Stomach (tissue), 9 donors: ENCODE measurements around the gene PPP1R12B. TPM values are rescaled to one million over a fixed set of nuclear protein-coding genes. Genes with fewer than 3 reads are reported as not detected.
"Not testable (repeated sequence)": the region's sequence is repeated elsewhere in the genome, so short reads cannot be mapped to it uniquely, and the experiment has no call there.

Experiments
- DNase-seq, 2 donors: peaks; one replicate each; pipeline versions ENCODE4 v3.0.0 to v3.0.0-alpha.2; 2013 to 2019
- H3K27ac ChIP-seq, 5 donors: fragments of 200-600 bp in 4 of 5; sonication (generic) in 4 of 5; one replicate each; pipeline ENCODE4 v1.5.1; 2013 to 2019; ENCODE audit warnings: mild to moderate bottlenecking in 1 of 5, moderate library complexity in 1 of 5
- H3K27me3 ChIP-seq, 3 donors: fragments of 200-600 bp; sonication (generic); one replicate each; pipeline ENCODE4 v1.5.1; 2017 to 2019; ENCODE audit warnings: mixed run types in 1 of 3
- H3K36me3 ChIP-seq, 4 donors: fragments of 200-600 bp; sonication (generic); 1 replicate in 3 of 4; 2 replicates in 1 of 4; pipeline ENCODE4 v1.5.1; 2016 to 2019
- H3K4me1 ChIP-seq, 4 donors: fragments of 200-600 bp; sonication (generic); one replicate each; pipeline ENCODE4 v1.5.1; 2016 to 2019
- H3K4me3 ChIP-seq, 4 donors: fragments of 200-600 bp; sonication (generic) in 3 of 4; one replicate each; pipeline ENCODE4 v1.5.1; 2016 to 2019; ENCODE audit warnings: mild to moderate bottlenecking in 1 of 4
- H3K9me3 ChIP-seq, 4 donors: fragments of 200-600 bp; sonication (generic); one replicate each; pipeline ENCODE4 v1.5.1; 2016 to 2019
- EP300 ChIP-seq: sonication (generic); formaldehyde crosslinking; IDR thresholded peaks from one replicate; pipeline ENCODE4 v1.6.1; 2017; ENCODE audit warnings: antibody characterized with exemption
- POLR2A ChIP-seq, 4 donors: fragments of 450-650 bp; IDR thresholded peaks; one replicate each; pipeline ENCODE4 v1.6.1; 2016; ENCODE audit warnings: antibody characterized with exemption in 4 of 4, control low read depth in 2 of 4, mild to moderate bottlenecking in 1 of 4, moderate library complexity in 1 of 4
- POLR2AphosphoS5 ChIP-seq, 3 donors: sonication (generic); formaldehyde crosslinking; IDR thresholded peaks; one replicate each; pipeline ENCODE4 v1.6.1; 2016; ENCODE audit warnings: antibody characterized with exemption in 3 of 3
- WGBS, 5 donors: extraction: QIAGEN DNeasy Blood & Tissue Kit in 3 of 5; methylation state at CpG; one replicate each; pipeline versions ENCODE4 v1.1.5 to v1.1.7; 2013 to 2018; 5-methylcytosine and 5-hydroxymethylcytosine counted together
- intact Hi-C: fragments of 100-400 bp; cut with DNase I; formaldehyde crosslinking; loops from one replicate; pipeline ENCODE4 v1.15.1; 2023; ENCODE audit warnings: low total_unique reads
- polyA plus RNA-seq, 3 donors: library from polyadenylated mRNA; stranded (reverse); fragments of 200-250 nt; gene quantifications; one replicate each; pipeline ENCODE4 v1.2.3, GENCODE V29; 2013
- total RNA-seq, 5 donors: library from RNA; depleted of rRNA; stranded (reverse); fragments of >200 nt; gene quantifications; one replicate each; pipeline versions ENCODE4 v1.1.0 to v1.2.3, GENCODE V29; 2014 to 2016
- TF ChIP-seq, protein P1 (sequence below), 7 experiments: fragments of 450-650 bp in 4 of 7; fragments of 200-600 bp in 3 of 7; sonication (generic) in 3 of 7; IDR thresholded peaks; one replicate each; pipeline ENCODE4 v1.5.1; 2016 to 2019; ENCODE audit warnings: antibody characterized with exemption in 7 of 7, control low read depth in 2 of 7, mild to moderate bottlenecking in 1 of 7
- donor health status: healthy with polysubstance abuse.
- donor health status: Bipolar disorder and iron deficiency.
- donor health status: healthy.

PPP1R12B gene
- total and polyA plus RNA-seq, 8 donors, result 9.7 to 352 (median 96.0) TPM

GRCh38 chr1:202405928-202406327 is 57.4 kb downstream of the PPP1R12B start:
- no peak for DNase-seq
- Histone ChIP-seq H3K36me3 (no peaks in the 10 kb centered on the region), H3K9me3 (no peaks in the 10 kb centered on the region), H3K27ac (no peak overlapping the region), H3K4me1 (peaks cover 2 to 54% (median 20%) of the 10 kb centered on the region in 4 donors), H3K4me3 (no peak overlapping the region), H3K27me3 (no peaks in the 10 kb centered on the region)
- TF ChIP-seq, protein P1, sequence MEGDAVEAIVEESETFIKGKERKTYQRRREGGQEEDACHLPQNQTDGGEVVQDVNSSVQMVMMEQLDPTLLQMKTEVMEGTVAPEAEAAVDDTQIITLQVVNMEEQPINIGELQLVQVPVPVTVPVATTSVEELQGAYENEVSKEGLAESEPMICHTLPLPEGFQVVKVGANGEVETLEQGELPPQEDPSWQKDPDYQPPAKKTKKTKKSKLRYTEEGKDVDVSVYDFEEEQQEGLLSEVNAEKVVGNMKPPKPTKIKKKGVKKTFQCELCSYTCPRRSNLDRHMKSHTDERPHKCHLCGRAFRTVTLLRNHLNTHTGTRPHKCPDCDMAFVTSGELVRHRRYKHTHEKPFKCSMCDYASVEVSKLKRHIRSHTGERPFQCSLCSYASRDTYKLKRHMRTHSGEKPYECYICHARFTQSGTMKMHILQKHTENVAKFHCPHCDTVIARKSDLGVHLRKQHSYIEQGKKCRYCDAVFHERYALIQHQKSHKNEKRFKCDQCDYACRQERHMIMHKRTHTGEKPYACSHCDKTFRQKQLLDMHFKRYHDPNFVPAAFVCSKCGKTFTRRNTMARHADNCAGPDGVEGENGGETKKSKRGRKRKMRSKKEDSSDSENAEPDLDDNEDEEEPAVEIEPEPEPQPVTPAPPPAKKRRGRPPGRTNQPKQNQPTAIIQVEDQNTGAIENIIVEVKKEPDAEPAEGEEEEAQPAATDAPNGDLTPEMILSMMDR (IDR thresholded peaks at IDR 0.05), result no peak
- peak in 1 of 3 donors; percentile 4 for TF ChIP-seq POLR2AphosphoS5 (IDR thresholded peaks at IDR 0.05)
- 90 to 100% (median 97%) methylated on average over 1 of the region's 1 CpG for WGBS, 5 donors
- intact Hi-C loops, result no loop called here

GRCh38 chr1:202406896-202407295 is 58.4 kb downstream of the PPP1R12B start:
- H3K27ac ChIP-seq, H3K36me3 ChIP-seq, intact Hi-C loops, H3K4me3 ChIP-seq, H3K27me3 ChIP-seq, H3K9me3 ChIP-seq, DNase-seq: not testable (repeated sequence)
- WGBS, 5 donors, result 55 to 82% (median 66%) methylated on average over 2 of the region's 2 CpGs
- H3K4me1 ChIP-seq, result peaks cover 2 to 60% (median 25%) of the 10 kb centered on the region in 4 donors

DNA sequence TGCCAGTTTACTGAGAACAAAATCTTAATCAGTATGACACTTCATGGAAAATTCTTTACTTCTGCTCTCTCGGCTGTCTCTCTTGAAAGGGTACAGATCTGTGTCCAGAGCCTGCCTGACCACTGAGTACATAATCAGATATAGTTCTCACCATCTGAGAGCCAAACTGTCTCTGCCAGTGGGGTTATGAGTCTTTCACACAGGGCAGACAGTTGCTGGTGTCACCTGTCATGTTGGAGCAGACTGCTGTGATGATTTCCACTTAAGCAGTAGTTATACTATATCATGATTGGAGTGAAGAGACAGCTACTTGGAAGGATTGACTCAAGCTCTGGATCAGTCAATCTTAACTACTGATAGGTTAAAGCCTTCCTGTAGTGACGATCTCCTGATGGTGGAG is 58.9 kb downstream of the PPP1R12B start:
- peaks cover 2 to 64% (median 25%) of the 10 kb centered on the region in 4 donors for H3K4me1 ChIP-seq
- H3K27me3 ChIP-seq, H3K4me3 ChIP-seq, H3K36me3 ChIP-seq, DNase-seq, intact Hi-C loops, H3K27ac ChIP-seq, H3K9me3 ChIP-seq: not testable (repeated sequence)
- WGBS, 5 donors, result 47 to 83% (median 67%) methylated on average over 1 to 2 of the region's 2 CpGs

GRCh38 chr1:202410251-202410650 is 61.8 kb downstream of the PPP1R12B start:
- H3K27me3 ChIP-seq, H3K36me3 ChIP-seq, H3K9me3 ChIP-seq, H3K4me3 ChIP-seq, intact Hi-C loops: not testable (repeated sequence)
- 44 to 76% (median 48%) methylated on average over 1 to 2 of the region's 2 CpGs for WGBS, 5 donors
- Histone ChIP-seq H3K27ac (peak overlapping the region in 3 of 5 donors; percentile 13 to 52 (median 41)), H3K4me1 (peaks cover 2 to 51% (median 25%) of the 10 kb centered on the region in 4 donors)
- DNase-seq, result peak in 1 of 2 donors; percentile 31

DNA sequence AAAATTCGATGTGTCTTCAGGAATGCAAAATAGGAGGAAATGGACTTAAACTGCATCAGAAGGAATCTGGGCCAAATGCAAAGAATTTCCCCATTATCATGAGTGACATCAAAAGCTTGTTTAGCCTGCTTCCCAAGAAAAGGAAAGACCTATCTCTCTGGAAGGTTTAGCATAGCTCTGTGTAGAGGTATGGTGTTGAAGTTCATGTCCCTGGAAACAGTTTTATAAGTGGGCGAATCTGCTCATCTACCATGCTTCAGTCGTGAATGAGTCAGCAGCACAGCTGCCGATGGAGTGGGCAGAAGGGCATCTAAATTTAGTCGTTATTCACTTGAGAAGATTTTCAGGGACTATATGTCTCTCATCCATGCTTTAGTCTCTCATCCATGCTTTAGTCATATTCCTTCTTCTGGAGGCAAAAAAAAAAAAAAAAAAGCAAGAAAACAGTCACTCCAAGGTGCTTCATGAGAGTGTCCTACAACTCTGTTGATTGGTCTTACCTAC is 62.4 kb downstream of the PPP1R12B start:
- H3K27me3 ChIP-seq, H3K4me3 ChIP-seq, DNase-seq, H3K9me3 ChIP-seq, intact Hi-C loops, H3K36me3 ChIP-seq: not testable (repeated sequence)
- H3K4me1 ChIP-seq, result peaks cover 2 to 45% (median 22%) of the 10 kb centered on the region in 4 donors
- 48 to 69% (median 64%) methylated on average over 5 of the region's 5 CpGs for WGBS, 5 donors
- H3K27ac ChIP-seq, result peak overlapping the region in 1 of 5 donors; percentile 13

DNA sequence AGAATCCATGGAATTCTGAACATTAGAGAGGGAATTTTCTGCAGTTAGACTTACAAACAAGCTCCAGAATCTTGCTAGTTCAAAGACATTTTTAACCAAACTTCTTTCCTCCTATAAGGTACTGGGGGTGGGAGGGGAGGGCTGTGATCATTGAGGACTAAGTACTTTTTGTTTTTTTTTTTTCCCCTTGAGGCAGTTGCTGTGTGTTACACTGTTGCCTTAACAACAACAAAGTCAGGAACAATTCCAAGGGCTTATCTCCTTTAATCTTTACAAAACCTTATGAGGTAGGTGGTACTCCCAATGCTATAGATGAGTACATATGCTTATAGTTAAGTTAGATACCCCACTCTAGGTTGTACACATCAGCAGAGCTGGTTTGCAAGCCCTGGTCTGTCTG is 62.9 kb downstream of the PPP1R12B start:
- no peak overlapping the region for H3K27ac ChIP-seq
- TF ChIP-seq POLR2AphosphoS5 (IDR thresholded peaks at IDR 0.05), result no peak
- TF ChIP-seq, protein P1 (IDR thresholded peaks at IDR 0.05), result no peak
- TF ChIP-seq POLR2A (IDR thresholded peaks at IDR 0.05), result no peak
- no peak for TF ChIP-seq EP300
- no peak for DNase-seq

DNA sequence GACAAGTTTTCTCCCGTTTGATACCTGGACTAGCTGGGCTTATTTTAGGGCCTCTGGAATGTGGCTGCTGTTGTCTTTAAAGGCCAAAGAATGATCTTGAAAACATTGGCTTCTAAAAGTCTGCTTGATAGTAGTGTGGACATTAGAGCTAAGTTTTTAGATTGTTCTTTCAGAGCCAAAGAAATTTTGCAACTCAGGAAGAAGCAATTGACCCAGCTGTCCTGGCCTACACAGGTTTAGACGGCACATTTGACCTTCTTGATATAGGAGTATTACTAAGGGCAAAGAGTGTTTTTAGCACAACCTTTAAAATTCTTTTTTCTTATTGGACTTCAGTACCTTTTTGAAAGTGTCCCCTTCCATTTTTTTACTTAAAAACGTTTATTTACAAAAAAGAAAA is 63.9 kb downstream of the PPP1R12B start:
- intact Hi-C loops, H3K27ac ChIP-seq: not testable (repeated sequence)
- 23 to 53% (median 33%) methylated on average over 3 of the region's 3 CpGs for WGBS, 5 donors

More for the DNA sequence above, 62.9 kb downstream of the PPP1R12B start:
- H3K36me3 ChIP-seq, result no peaks in the 10 kb centered on the region
- H3K4me1 ChIP-seq, result peaks cover 2 to 39% (median 21%) of the 10 kb centered on the region in 4 donors
- no peaks in the 10 kb centered on the region for H3K9me3 ChIP-seq
- intact Hi-C loops, result no loop called here
- H3K27me3 ChIP-seq, result no peaks in the 10 kb centered on the region
- no peak overlapping the region for H3K4me3 ChIP-seq

More for the DNA sequence above, 63.9 kb downstream of the PPP1R12B start:
- H3K4me3 ChIP-seq, H3K9me3 ChIP-seq, H3K27me3 ChIP-seq, H3K36me3 ChIP-seq, DNase-seq: not testable (repeated sequence)
- peaks cover 2 to 33% (median 19%) of the 10 kb centered on the region in 4 donors for H3K4me1 ChIP-seq
